GM12892 (cell line): Measurements from ENCODE around the gene AP3B1.

Source experiments
- POLR2A ChIP-seq: IDR thresholded peaks from 2 replicates; pipeline ENCODE4 v1.6.1; 2011; ENCODE audit warnings: low read depth, low read length, control low read depth
- POLR2AphosphoS5 ChIP-seq: IDR thresholded peaks from 2 replicates; pipeline ENCODE4 v1.6.1; 2011; ENCODE audit warnings: low read depth, low read length, control low read depth
- TAF1 ChIP-seq: IDR thresholded peaks from 2 replicates; pipeline ENCODE4 v1.6.1; 2011; ENCODE audit warnings: low read depth, mild to moderate bottlenecking, control low read depth, low read length, borderline replicate concordance

- TF ChIP-seq POLR2AphosphoS5 (no peak), POLR2A (no peak), TAF1 (no peak)
These were observed 337.4 kb downstream of the AP3B1 start for GRCh38 chr5:77957081-77957480.
